Transverse colon (tissue), 3 donors: ENCODE data around the gene TLE3.

Experiments used
- EP300 ChIP-seq: sonication (generic); formaldehyde crosslinking; IDR thresholded peaks from one replicate; pipeline ENCODE4 v1.6.1; 2017; ENCODE audit warnings: antibody characterized with exemption, low read depth
- POLR2AphosphoS5 ChIP-seq, 3 donors: sonication (generic); formaldehyde crosslinking; IDR thresholded peaks; one replicate each; pipeline ENCODE4 v1.6.1; 2016; ENCODE audit warnings: antibody characterized with exemption in 3 of 3

DNA sequence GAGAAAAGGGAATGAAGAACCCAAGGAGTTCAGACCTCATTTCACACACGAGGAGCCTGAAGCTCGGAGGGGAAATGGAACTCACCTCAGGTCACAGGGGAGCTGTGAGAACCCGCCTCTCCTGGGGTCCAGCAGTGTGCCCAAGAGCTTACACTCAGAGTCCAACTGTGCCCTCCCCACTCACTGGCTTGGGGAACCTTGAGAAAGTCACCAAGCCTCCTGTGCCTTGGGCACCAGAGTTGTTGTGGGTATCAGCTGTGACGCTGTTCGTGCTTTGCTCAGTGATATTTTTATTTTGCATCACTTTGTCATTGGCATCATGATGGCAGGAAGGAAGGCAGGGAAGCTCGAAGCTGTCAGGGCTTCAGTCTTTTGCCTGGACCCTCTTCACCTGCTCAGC lies 83.4 kb downstream of the TLE3 start:
- no peak for TF ChIP-seq POLR2AphosphoS5 (IDR thresholded peaks at IDR 0.05)
- no peak for TF ChIP-seq EP300
